Loucy (cell line): ENCODE measurements around the gene TM9SF4.
A peak's percentile ranks its signal among the peaks of the same experiment; 100 is the strongest.
"Not testable (repeated sequence)": the region's sequence is repeated elsewhere in the genome, so short reads cannot be mapped to it uniquely, and the experiment has no call there.

Experiments used
- H2AFZ ChIP-seq: fragments of 200-600 bp; sonication (generic); 2 replicates; pipeline ENCODE4 v1.6.0; 2016; ENCODE audit warnings: antibody characterized with exemption, mild to moderate bottlenecking, low read length, moderate library complexity
- H3F3A ChIP-seq: fragments of 200-600 bp; 2 replicates; pipeline ENCODE4 v1.6.0; 2016; ENCODE audit warnings: antibody characterized with exemption, low read depth, mild to moderate bottlenecking
- H3K27me3 ChIP-seq: fragments of 200-600 bp; sonication (generic); 2 replicates; pipeline ENCODE4 v1.6.1; 2014; ENCODE audit warnings: low read length, mild to moderate bottlenecking; ENCODE audit not compliant: insufficient read depth, poor library complexity, severe bottlenecking
- H3K36me3 ChIP-seq: fragments of 200-600 bp; sonication (generic); 2 replicates; pipeline ENCODE4 v1.6.1; 2016; ENCODE audit warnings: low read length; ENCODE audit not compliant: insufficient read depth
- H3K4me1 ChIP-seq: fragments of 200-600 bp; sonication (generic); 2 replicates; pipeline ENCODE4 v1.5.1; 2014; ENCODE audit warnings: low read length, mild to moderate bottlenecking; ENCODE audit not compliant: insufficient read depth, poor library complexity, severe bottlenecking
- H3K4me2 ChIP-seq: fragments of 200-600 bp; sonication (generic); 2 replicates; pipeline ENCODE4 v1.6.0; 2014; ENCODE audit warnings: antibody characterized with exemption, low read length, low read depth, mild to moderate bottlenecking; ENCODE audit not compliant: poor library complexity, severe bottlenecking
- H3K4me3 ChIP-seq: fragments of 200-600 bp; sonication (generic); 2 replicates; pipeline ENCODE4 v1.5.1; 2014; ENCODE audit warnings: low read length, mild to moderate bottlenecking, mixed read lengths; ENCODE audit not compliant: poor library complexity, severe bottlenecking
- H3K79me2 ChIP-seq: fragments of 200-600 bp; sonication (generic); 2 replicates; pipeline ENCODE4 v1.6.1; 2014; ENCODE audit warnings: low read length; ENCODE audit not compliant: insufficient read depth
- H3K9ac ChIP-seq: fragments of 200-600 bp; sonication (generic); 2 replicates; pipeline ENCODE4 v1.6.0; 2014; ENCODE audit warnings: mild to moderate bottlenecking, low read depth, low read length, moderate library complexity; ENCODE audit not compliant: poor library complexity, severe bottlenecking
- H3K9me2 ChIP-seq: fragments of 200-600 bp; sonication (generic); replicated peaks from 2 replicates; pipeline ENCODE4 v1.6.1; 2016; ENCODE audit warnings: low read depth, low read length, mixed read lengths
- H3K9me3 ChIP-seq: fragments of 200-600 bp; sonication (generic); 2 replicates; pipeline ENCODE4 v1.6.1; 2014; ENCODE audit warnings: mild to moderate bottlenecking, antibody characterized with exemption, low read length, low read depth; ENCODE audit not compliant: insufficient read depth
- H4K20me1 ChIP-seq: fragments of 200-600 bp; sonication (generic); 2 replicates; pipeline ENCODE4 v1.6.0; 2014; ENCODE audit warnings: antibody characterized with exemption, low read length, mild to moderate bottlenecking; ENCODE audit not compliant: insufficient read depth, poor library complexity, severe bottlenecking
- EZH2phosphoT487 ChIP-seq: fragments of 200-600 bp; IDR thresholded peaks from 2 replicates; pipeline ENCODE4 v1.6.1; 2018; ENCODE audit warnings: antibody characterized with exemption, mild to moderate bottlenecking, moderate library complexity, borderline replicate concordance
- TF ChIP-seq, protein P1 (sequence below): fragments of 200-600 bp; sonication (generic); conservative IDR thresholded peaks from 2 replicates; pipeline ENCODE4 v1.5.1; 2014; ENCODE audit warnings: mild to moderate bottlenecking, antibody characterized with exemption, low read length

Gene TM9SF4

DNA sequence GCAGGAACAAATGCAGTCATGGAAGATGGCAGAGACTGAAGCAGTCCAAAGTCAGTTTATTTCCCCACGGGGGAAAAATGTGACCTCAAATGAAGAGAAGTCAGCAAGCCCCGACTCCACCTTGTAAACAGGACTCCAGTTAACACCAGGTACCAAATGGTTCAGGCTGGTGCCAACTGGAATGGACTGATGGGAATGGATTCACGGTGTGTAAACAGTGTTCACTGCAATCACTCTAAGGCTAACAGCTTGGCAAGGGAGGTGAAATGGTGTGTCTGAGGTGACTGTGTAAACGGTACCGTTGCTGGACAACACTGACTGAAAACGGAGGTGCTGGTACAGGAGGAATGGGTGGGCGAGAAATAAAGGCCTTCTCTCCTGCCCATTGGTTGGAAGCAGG, 86.1 kb downstream of the TM9SF4 start:
- H3K9me3 ChIP-seq = no peaks in the 10 kb centered on the region
- peaks cover 16% of the 10 kb centered on the region for H4K20me1 ChIP-seq
- no peak for TF ChIP-seq EZH2phosphoT487
- TF ChIP-seq, protein P1, sequence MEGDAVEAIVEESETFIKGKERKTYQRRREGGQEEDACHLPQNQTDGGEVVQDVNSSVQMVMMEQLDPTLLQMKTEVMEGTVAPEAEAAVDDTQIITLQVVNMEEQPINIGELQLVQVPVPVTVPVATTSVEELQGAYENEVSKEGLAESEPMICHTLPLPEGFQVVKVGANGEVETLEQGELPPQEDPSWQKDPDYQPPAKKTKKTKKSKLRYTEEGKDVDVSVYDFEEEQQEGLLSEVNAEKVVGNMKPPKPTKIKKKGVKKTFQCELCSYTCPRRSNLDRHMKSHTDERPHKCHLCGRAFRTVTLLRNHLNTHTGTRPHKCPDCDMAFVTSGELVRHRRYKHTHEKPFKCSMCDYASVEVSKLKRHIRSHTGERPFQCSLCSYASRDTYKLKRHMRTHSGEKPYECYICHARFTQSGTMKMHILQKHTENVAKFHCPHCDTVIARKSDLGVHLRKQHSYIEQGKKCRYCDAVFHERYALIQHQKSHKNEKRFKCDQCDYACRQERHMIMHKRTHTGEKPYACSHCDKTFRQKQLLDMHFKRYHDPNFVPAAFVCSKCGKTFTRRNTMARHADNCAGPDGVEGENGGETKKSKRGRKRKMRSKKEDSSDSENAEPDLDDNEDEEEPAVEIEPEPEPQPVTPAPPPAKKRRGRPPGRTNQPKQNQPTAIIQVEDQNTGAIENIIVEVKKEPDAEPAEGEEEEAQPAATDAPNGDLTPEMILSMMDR = no peak
- H2AFZ ChIP-seq = no peak overlapping the region
- no peak overlapping the region for H3K4me2 ChIP-seq
- peaks cover 58% of the 10 kb centered on the region; the same call in 1 of the 2 replicates for H3K36me3 ChIP-seq
- no peaks in the 10 kb centered on the region for H3K27me3 ChIP-seq
- no peaks in the 10 kb centered on the region for H3F3A ChIP-seq
- H3K79me2 ChIP-seq = peaks cover 26% of the 10 kb centered on the region
- no peaks in the 10 kb centered on the region for H3K9me2 ChIP-seq
- no peak overlapping the region for H3K4me3 ChIP-seq
- no peak overlapping the region for H3K9ac ChIP-seq
- no peaks in the 10 kb centered on the region for H3K4me1 ChIP-seq

DNA sequence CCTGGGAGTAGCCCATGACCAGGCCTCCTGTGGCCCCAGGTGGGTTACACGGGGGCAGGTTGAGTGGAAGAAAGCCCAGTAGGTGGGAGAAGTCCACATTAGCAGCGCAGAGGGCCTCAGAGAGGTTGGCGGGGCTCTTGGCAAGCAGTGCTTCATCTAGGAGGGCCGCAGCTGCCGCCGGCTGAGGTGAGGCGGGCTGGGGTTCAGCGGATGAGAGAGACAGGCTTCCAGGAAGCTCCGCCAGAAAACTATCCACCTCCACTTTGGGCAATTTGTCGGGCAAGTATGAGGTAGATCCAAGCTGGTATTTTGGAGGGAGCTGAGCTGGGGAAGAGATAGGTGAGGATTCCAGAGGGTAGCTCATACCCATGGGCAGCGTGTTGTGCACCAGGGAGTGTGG, 87.1 kb downstream of the TM9SF4 start:
- H3K9me2 ChIP-seq, H3K4me2 ChIP-seq, H3K9me3 ChIP-seq, H3F3A ChIP-seq, H3K4me1 ChIP-seq, H3K9ac ChIP-seq, H2AFZ ChIP-seq, H3K27me3 ChIP-seq, H3K4me3 ChIP-seq: not testable (repeated sequence)
- Histone ChIP-seq H3K79me2 (peaks cover 36% of the 10 kb centered on the region), H3K36me3 (peaks cover 68% of the 10 kb centered on the region; the same call in 1 of the 2 replicates), H4K20me1 (peaks cover 23% of the 10 kb centered on the region)

DNA sequence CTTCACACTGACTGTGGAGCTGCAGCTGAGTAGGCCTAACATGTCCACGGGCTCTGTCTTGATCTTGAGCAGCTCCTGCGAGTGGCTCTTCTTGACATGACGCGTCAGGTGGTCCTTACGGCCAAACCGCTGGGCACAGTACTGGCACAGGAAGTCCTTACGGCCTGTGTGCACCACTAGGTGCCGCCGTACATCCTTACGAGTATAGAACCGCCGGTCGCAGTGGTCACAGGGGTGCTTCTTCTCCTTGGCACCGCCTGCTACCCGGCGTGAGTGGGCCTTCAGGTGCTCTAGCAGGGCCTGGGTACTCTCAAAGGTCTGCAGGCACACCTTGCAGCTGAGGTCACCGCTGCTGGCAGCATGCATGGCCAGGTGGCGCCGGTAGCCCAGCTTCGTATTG, 87.6 kb downstream of the TM9SF4 start:
- not testable (repeated sequence) for H3K9me2 ChIP-seq
- H4K20me1 ChIP-seq = peaks cover 24% of the 10 kb centered on the region

DNA sequence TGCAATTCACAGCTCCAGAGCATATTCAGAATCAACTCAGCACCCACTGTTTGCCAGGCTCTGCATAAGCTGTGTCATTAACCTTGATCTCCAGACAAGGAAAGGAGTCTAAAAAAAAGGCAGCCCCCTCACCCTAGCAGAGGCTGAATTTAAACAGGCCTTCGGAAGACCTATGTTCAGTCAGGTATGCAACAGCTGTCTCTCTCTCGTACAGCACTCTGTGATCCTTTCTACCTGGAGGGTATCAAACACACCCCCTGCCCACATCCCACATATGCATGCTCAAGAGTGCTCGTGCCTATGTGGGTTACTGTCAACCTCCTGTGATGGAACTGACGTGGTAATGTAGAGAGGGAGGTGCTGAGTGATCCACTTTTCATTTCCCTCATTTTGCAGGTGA, 89.5 kb downstream of the TM9SF4 start:
- Histone ChIP-seq H3K9me3 (no peaks in the 10 kb centered on the region), H3K27me3 (no peaks in the 10 kb centered on the region), H2AFZ (no peak overlapping the region), H3K9ac (no peak overlapping the region), H3K4me1 (peaks cover 11% of the 10 kb centered on the region), H3K4me3 (peak overlapping the region; percentile 0), H3K4me2 (peak overlapping the region; percentile 40), H4K20me1 (peaks cover 41% of the 10 kb centered on the region), H3K79me2 (peaks cover 60% of the 10 kb centered on the region), H3F3A (no peaks in the 10 kb centered on the region), H3K36me3 (peaks cover 71% of the 10 kb centered on the region; the same call in 1 of the 2 replicates), H3K9me2 (no peaks in the 10 kb centered on the region)
- no peak for TF ChIP-seq EZH2phosphoT487

More for the DNA sequence above, 87.6 kb downstream of the TM9SF4 start:
- H3K4me3 ChIP-seq, H3K9me3 ChIP-seq, H3K4me1 ChIP-seq, H3F3A ChIP-seq, H2AFZ ChIP-seq, H3K4me2 ChIP-seq, H3K9ac ChIP-seq, H3K27me3 ChIP-seq: not testable (repeated sequence)
- H3K79me2 ChIP-seq = peaks cover 42% of the 10 kb centered on the region
- peaks cover 71% of the 10 kb centered on the region; the same call in 1 of the 2 replicates for H3K36me3 ChIP-seq
- TF ChIP-seq, protein P1 = peak; percentile 17; the same call in 1 of the 2 replicates
